GM21423 (cell line): ENCODE data around the gene EXOC2.
"Not testable (repeated sequence)": the region's sequence is repeated elsewhere in the genome, so short reads cannot be mapped to it uniquely, and the experiment has no call there.

Source experiments
- ATAC-seq: cut with Tn5 transposase; IDR thresholded peaks from one replicate; pipeline ENCODE4 v1.9.1; 2021; ENCODE audit warnings: mild to moderate bottlenecking, moderate library complexity; ENCODE audit not compliant: unreplicated experiment

Gene EXOC2

DNA sequence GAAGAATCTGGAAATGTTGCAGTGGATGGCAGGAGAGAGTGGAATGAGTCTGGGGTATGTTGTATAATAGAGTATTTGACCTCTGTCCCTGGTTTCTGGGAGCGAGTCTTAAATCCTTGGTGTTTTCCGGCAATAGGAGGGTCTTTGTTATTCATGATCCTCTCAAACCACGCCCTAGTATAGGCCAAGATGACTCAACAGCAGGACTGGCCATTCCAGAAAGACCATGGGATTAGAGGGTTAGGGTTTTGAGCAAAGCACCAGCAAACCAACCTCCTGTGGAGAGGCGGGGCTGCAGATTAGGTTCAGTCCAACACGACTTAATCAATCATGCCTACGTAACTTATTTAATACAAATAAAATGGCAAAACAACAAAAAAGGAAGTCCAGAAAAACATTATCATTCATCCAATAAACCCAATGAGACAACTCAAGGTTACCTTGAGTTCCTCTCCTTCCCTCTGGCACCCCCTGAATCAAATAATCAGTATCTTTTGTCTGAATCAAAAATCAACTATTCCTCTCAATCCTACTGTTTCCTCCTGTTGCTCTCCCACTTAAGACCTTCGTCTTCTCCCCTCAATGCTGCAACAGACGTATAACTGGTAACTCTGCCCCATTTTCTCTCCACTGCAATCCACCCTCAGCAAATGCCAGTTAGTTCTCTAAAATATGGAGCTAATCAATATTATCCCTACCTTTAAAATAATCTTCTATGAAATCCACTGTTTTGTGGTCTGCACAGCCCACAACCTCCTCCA lies 51.5 kb downstream of the EXOC2 start:
- no peak for ATAC-seq

GRCh38 chr6:636488-636887 lies 56.5 kb downstream of the EXOC2 start:
- no peak for ATAC-seq

DNA sequence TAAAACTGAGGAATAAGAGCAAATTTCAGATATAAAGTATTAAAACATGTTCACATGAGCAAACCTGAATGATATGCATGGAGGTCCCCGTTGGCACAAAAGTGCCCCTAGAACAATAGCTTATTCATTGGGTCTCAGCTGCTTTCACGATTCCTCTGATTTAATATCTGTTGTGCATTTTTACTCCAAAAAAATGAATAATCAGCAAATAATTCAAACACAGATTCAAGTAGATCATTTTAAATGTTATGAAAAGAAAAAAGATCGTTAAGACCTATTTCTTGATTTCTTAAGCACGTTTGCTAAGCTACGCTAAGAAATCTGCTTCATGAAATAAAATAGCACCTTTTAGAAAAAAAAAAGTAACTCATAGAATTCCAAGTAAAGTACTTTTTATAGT lies 57.7 kb downstream of the EXOC2 start:
- ATAC-seq, result no peak

DNA sequence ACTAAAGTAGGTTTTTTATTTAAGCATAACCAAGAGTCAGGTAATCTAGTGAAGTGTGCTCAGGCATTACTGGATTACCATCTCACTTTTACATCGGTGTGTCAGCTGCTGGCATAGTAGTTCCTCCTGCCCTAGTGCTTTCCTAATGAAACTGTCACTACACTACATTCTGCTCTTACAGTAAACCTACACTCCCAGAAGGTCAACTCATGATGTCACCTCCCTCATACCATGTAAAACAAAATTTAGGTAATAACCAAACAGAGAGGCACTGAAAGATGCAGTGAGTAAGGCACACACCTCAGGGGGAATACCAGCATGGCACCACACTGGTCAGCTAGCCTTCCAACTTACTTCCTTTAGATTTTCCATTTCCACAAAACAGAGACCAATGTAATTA lies 59.3 kb downstream of the EXOC2 start:
- ATAC-seq, result no peak

GRCh38 chr6:628766-629165 lies 64.2 kb downstream of the EXOC2 start:
- ATAC-seq, result no peak

DNA sequence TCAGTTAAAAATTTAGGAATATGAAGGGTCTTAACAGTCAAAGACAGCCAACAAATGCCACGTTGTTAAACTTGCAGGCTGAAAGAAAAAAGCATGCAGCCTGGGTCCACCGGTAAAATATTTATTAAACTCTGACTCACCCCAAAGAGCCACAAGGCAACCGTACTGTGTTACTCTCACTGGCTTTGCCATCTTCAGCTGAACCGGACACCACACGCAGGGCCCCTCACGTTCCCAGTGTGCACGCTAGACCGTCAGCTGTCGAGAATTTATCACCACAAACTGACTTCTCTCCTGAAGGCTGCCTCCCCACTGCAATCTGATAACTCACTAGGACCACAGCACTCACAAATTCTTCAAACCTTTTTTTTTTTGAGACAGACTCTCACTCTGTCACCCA lies 66.7 kb downstream of the EXOC2 start:
- ATAC-seq, result no peak

DNA sequence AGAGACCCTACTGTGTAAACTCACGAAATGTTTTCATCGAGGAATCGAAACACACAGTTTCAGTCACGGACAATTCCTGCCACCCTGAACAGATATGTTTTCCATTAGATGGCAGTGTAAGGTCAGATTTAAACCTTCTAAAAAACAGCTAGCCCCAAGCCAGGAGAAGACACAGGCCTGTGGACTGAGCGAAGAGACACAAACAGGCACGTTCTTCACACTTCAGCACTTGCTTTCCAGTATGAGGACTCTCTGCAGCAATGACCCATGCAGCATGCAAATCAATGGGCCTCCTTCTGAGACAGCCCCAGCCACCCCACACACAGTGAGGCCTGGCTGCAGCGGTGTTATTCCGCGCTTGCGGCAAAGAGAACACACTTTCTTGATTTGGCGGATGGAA lies 68.0 kb downstream of the EXOC2 start:
- ATAC-seq, result no peak

DNA sequence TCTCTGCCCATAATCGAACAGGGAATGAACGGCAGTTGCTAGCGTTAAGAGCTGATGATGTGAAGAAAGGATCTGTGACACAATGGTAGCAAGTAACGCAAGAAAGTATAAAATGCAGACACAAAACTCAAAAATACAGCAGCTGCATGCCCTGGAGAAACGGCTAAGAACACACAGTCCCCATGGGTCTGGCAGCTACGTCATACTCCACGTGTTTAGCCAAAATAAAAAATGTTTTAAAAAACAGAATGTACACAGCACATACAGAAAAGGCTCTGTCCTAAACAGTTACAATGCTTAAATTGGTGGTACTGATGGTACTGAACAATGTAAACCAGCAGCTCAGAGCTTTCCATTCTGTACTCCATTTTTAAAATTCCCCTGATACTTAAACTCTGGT lies 70.5 kb downstream of the EXOC2 start:
- no peak for ATAC-seq

GRCh38 chr6:621931-622330 lies 71.0 kb downstream of the EXOC2 start:
- no peak for ATAC-seq

DNA sequence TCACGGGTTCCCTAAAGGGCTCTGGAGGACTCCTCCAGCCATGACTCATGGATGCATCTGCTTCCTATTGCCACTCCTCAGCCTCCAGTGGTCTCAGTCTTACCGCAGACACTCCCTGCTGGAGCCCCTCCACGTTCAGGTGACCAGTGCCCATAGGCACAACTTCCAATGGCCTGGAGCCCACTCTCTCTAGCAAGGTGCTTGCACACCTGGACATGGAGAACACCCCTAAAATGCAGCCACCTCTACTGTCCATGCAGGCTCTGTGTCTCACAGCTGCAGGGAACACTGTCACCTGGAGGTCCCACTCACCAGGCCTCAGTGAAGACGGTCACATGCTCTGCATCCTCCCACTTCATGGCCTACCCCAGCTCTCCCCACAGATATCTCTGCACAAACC lies 72.0 kb downstream of the EXOC2 start:
- no peak for ATAC-seq

DNA sequence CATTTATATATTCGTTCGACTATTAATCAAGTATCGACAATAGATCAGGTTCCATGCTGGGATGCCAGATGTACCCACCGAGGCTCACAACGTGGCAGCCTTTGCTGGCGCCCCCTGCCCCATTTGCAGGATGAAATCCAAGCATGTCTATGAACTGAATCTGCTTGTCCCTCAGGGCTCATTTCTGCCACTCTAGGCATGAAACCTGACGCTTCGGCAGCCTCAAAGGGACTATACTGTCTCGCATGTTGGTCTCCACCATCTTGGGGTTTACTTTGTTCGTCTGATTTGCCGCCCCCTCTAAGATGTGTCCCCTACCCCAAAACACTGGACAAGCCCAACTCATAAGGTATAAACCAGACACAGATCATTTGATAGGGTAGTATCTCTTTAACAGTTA lies 72.8 kb downstream of the EXOC2 start:
- ATAC-seq, result no peak

DNA sequence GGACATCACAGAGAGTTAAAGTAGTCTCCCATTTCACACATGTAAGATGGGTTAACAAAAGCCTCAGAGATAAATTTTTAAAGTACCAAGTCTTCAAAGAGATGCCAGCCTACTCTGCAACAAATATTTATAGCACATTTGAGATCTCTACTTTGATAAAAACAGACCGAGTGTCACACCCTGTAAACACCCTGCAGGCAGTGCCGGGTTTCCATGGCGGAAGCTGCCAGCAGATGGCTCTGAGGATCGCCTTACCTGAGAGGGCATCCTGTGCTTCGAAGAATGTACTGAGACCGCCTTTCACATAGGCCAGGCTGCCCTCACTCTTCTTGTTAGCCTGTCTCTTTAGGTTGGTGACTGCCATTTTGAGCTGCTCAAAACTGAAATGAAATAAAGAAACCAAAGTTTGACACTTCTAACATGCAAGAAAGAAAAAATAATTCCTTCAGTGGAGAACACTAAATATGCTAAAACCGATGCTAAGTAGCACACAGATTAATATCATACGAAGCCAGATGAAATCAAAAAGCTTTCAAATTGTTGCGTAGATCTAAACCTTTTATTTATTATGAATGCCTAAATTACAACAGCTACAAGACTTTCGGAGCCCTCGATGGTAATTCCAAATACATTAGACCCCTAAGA lies 75.4 kb downstream of the EXOC2 start:
- ATAC-seq, result no peak

- no peak for ATAC-seq
Measured at GRCh38 chr6:613981-614380, 79.0 kb downstream of the EXOC2 start.

GRCh38 chr6:611928-612327 lies 81.0 kb downstream of the EXOC2 start:
- ATAC-seq, result no peak

DNA sequence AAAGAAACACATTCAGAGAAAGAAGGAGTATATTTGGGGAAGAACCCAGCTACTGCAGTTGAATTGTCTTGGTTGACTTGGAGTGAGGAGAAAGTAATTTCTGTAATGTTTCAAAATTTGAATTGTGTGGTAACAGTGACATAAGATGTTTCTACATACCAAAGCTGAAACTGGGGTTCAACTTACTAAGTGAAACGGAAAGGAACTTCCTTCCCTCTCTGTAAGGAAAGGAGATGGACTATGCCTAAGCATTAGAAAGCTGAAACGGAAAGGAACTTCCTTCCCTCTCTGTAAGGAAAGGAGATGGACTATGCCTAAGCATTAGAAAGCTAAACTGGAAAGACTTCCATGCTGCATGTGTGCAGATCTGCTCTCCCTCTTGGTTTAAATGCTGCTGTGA lies 82.1 kb downstream of the EXOC2 start:
- ATAC-seq, result peak; percentile 55

DNA sequence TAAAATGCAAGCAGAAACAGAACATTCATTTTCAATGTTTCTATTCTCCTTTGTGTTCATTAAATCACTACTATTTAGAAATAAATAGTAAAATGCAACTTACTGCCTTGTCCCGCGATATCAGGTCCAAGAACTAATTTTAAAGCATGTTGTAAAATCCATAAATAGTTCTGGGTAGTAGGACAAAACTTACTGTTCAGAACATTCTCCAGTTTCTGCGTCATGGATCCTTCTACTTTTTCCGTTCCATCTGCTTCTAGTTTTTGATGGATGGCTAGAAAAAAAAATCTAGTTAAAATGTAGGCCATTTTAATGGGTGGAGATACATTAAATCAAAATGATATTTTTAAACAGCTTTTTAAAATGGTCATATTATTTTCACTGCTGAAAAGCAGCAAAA lies 83.0 kb downstream of the EXOC2 start:
- no peak for ATAC-seq

DNA sequence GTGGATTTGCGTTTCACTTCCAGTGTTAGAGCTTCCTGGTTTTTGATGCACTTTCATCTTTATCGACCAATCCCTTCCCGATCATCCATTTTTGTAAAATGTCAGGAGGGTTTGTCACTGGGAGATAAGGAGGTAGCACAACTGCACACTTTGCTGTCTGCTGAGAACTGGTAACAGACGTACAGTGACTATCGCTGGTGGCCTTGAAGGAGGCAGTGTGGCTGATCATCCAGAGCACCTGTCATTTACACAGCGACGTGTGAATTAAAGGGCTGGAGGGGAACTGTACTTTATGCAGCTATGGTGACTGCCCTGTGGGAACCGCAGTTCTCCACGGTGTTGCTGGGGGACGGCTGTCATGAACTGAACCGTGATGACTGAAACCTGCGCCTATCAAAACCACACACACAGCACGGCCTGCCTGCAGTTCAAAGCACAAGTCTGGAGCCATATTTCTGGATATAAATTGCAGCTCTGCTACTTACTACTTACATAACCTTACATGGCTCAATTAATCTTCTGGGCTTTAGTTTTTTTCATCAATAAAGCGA lies 86.0 kb downstream of the EXOC2 start:
- no peak for ATAC-seq

DNA sequence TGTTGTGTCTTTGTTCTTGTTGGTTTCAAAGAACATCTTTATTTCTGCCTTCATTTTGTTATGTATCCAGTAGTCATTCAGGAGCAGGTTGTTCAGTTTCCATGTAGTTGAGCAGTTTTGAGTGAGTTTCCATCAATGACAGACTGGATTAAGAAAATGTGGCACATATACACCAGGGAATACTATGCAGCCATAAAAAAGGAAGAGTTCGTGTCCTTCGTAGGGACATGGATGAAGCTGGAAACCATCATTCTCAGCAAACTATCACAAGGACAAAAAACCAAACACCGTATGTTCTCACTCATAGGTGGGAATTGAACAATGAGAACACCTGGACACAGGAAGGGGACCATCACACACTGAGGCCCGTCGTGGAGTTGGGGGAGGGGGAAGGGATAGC lies 87.0 kb downstream of the EXOC2 start:
- ATAC-seq, result not testable (repeated sequence)

DNA sequence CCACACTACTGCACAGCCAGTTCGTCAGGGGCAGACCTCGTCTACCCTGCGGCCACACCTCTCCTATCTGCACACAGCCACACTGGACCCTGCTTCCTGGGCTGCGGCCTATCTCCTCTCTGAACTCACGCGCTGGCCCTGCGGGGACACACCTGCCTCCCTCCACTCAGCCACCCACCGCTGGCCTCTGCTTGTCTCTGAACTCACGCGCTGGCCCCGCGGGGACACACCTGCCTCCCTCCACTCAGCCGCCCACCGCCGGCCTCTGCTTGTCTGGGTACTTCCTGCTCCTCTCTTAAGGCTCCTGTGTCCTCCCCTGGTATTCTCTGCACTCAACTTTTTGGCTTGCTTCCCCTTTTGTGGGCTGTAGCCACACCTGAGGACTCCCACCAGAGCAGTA lies 88.4 kb downstream of the EXOC2 start:
- ATAC-seq, result no peak

DNA sequence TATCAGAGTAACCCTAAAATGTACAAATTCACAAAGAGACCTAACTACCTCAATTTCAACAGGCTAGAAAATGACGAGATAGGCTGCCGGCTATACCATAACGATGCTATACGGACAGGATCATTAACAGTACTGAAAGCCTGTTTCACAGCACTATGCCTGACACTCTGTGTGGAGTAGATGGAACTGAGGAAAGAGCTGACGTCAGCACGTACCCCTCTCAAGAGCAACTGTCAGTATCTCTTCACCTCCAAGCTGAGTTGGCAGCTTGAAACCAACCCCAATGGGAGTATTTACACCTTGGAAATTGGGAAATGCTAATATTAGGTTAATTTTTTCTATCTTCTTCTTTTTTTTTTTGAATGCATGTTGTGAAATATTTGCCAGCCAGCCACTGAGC lies 89.7 kb downstream of the EXOC2 start:
- no peak for ATAC-seq

DNA sequence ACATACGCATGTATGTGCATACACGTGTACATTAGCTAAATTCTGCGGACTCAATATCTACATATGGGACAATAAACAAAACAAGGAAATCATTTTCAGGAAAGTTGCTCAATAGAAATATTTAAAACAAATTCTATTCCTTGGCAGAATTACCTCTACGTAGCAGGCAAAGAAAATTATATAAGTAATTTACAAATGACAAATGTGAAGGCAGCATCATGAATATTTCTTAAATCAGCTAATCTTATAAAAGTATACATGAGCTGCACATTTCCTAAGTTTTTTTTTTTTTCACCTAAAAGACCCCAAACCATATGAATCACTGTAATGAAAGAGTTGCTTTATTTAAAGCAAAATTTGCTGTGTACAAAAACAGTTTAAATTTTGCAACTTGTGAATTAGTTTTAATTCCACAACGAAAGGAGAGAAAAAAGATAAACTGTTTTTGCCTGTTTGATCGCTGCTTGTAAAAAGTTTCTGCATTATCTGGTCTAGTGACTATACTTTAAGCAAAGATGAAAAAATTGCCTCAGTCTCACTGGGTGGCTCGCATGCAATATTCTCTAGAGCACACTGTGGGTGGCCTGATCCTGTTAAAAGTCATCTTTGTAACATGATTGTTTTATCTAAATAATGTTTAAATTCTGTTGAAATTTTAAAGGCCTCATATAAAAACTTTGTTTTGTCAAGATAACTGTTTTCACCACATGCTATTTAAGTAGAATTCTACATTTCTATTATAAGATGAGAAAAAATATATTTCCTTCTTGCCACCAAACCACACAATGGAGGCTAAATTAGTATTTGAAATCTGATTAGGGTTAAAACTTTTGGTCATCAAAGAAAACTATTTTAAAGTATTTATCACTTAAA lies 93.1 kb downstream of the EXOC2 start:
- ATAC-seq, result no peak

DNA sequence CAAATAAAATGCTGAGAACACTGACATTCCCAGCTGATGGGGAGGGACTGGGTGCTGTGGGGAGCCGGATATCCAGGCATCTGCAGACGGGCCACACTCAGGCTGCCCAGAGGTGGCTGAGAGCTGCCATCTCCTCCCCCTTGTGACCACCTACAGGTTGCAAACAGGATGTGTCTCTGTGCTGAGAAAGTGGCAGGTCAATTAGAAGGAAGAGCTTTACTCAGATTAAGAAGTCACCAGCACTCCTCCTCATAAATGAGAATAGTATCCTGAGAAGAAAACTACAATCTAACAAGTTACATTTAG lies 99.1 kb downstream of the EXOC2 start:
- no peak for ATAC-seq
